Liver (tissue), 9 donors: ENCODE data around the gene UBE2D3. TPM values are rescaled to one million over a fixed set of nuclear protein-coding genes. Genes with fewer than 3 reads are reported as not detected.

Source experiments
- DNase-seq: peaks from one replicate; pipeline ENCODE4 v3.0.0-alpha.2; 2017; ENCODE audit warnings: low spot score
- H3K27ac ChIP-seq, 2 donors: one replicate each; pipeline ENCODE4 v1.7.0; 2013; ENCODE audit warnings: inconsistent platforms in 2 of 2, low read length in 2 of 2, control low read depth in 1 of 2, low read depth in 1 of 2, mild to moderate bottlenecking in 1 of 2
- H3K27me3 ChIP-seq, 4 donors: one replicate each; pipeline versions ENCODE4 v1.6.1 to v1.7.0; 2013; ENCODE audit warnings: low read length in 3 of 4, inconsistent platforms in 1 of 4, mild to moderate bottlenecking in 1 of 4, moderate library complexity in 1 of 4; ENCODE audit not compliant: control insufficient read depth in 4 of 4, insufficient read depth in 4 of 4
- H3K36me3 ChIP-seq, 4 donors: one replicate each; pipeline versions ENCODE4 v1.6.1 to v1.7.0; 2013; ENCODE audit warnings: low read length in 3 of 4, mild to moderate bottlenecking in 3 of 4, low read depth in 1 of 4, moderate library complexity in 1 of 4; ENCODE audit not compliant: control insufficient read depth in 4 of 4, insufficient read depth in 3 of 4
- H3K4me1 ChIP-seq, 4 donors: one replicate each; pipeline versions ENCODE4 v1.6.1 to v1.7.0; 2013; ENCODE audit warnings: low read length in 3 of 4, mild to moderate bottlenecking in 3 of 4, moderate library complexity in 1 of 4; ENCODE audit not compliant: control insufficient read depth in 4 of 4, insufficient read depth in 4 of 4
- H3K4me3 ChIP-seq, 3 donors: one replicate each; pipeline versions ENCODE4 v1.6.1 to v1.7.0; 2013; ENCODE audit warnings: low read length in 3 of 3, control low read depth in 1 of 3, low read depth in 1 of 3, mild to moderate bottlenecking in 1 of 3
- H3K9ac ChIP-seq, 2 donors: one replicate each; pipeline ENCODE4 v1.7.0; 2013; ENCODE audit warnings: low read length in 2 of 2, mild to moderate bottlenecking in 2 of 2, moderate library complexity in 2 of 2, control low read depth in 1 of 2, low read depth in 1 of 2
- H3K9me3 ChIP-seq, 4 donors: one replicate each; pipeline versions ENCODE4 v1.6.1 to v1.7.0; 2013; ENCODE audit warnings: low read length in 3 of 4; ENCODE audit not compliant: control insufficient read depth in 4 of 4
- FOXA1 ChIP-seq: IDR thresholded peaks from 2 replicates; pipeline ENCODE4 v1.6.1; 2016; ENCODE audit warnings: antibody characterized with exemption
- FOXA2 ChIP-seq: IDR thresholded peaks from 2 replicates; pipeline ENCODE4 v1.6.1; 2016; ENCODE audit warnings: antibody characterized with exemption
- GABPA ChIP-seq, 2 donors: IDR thresholded peaks in 1 of 2; conservative IDR thresholded peaks in 1 of 2; 2 replicates each; pipeline ENCODE4 v1.6.1; 2016; ENCODE audit warnings: antibody characterized with exemption in 2 of 2, mild to moderate bottlenecking in 1 of 2, moderate library complexity in 1 of 2
- HNF4A ChIP-seq, 2 donors: conservative IDR thresholded peaks; 2 replicates each; pipeline ENCODE4 v1.6.1; 2016; ENCODE audit warnings: antibody characterized with exemption in 2 of 2, mild to moderate bottlenecking in 2 of 2
- HNF4G ChIP-seq: IDR thresholded peaks from 2 replicates; pipeline ENCODE4 v1.6.1; 2016; ENCODE audit warnings: antibody characterized with exemption
- JUND ChIP-seq, 2 donors: IDR thresholded peaks; 2 replicates each; pipeline ENCODE4 v1.6.1; 2016; ENCODE audit warnings: antibody characterized with exemption in 2 of 2
- NR2F2 ChIP-seq: IDR thresholded peaks from 2 replicates; pipeline ENCODE4 v1.6.1; 2016; ENCODE audit warnings: antibody characterized with exemption
- SP1 ChIP-seq: IDR thresholded peaks from 2 replicates; pipeline ENCODE4 v1.6.1; 2018; ENCODE audit warnings: antibody characterized with exemption, mild to moderate bottlenecking
- TAF1 ChIP-seq: conservative IDR thresholded peaks from 2 replicates; pipeline ENCODE4 v1.6.1; 2016; ENCODE audit warnings: antibody characterized with exemption, mild to moderate bottlenecking
- YY1 ChIP-seq: IDR thresholded peaks from 2 replicates; pipeline ENCODE4 v1.6.1; 2016; ENCODE audit warnings: antibody characterized with exemption, mild to moderate bottlenecking
- WGBS: extraction: QIAGEN DNeasy Blood & Tissue Kit; methylation state at CpG from one replicate; pipeline ENCODE4 v1.1.7; 2013; 5-methylcytosine and 5-hydroxymethylcytosine counted together
- polyA plus RNA-seq, 2 donors: library from polyadenylated mRNA; stranded (reverse) in 1 of 2; unstranded in 1 of 2; fragments of 200-250 nt in 1 of 2; fragments of >200 nt in 1 of 2; fragmentation: Nextera tagmentation in 1 of 2; extraction: Ambion mirVana in 1 of 2; gene quantifications; one replicate each; pipeline versions ENCODE4 v1.2.1 to v1.2.3, GENCODE V29; 2013 to 2015
- total RNA-seq, 2 donors: library from RNA; depleted of rRNA; stranded (reverse); fragments of >200 nt; gene quantifications; one replicate each; pipeline ENCODE4 v1.2.3, GENCODE V29; 2014
- TF ChIP-seq, protein P1 (sequence below): IDR thresholded peaks from 2 replicates; pipeline ENCODE4 v1.6.1; 2016; ENCODE audit warnings: antibody characterized with exemption
- TF ChIP-seq, protein P2 (sequence below): IDR thresholded peaks from 2 replicates; pipeline ENCODE4 v1.6.1; 2016; ENCODE audit warnings: antibody characterized with exemption
- TF ChIP-seq, protein P3 (sequence below): IDR thresholded peaks from 2 replicates; pipeline ENCODE4 v1.6.1; 2016; ENCODE audit warnings: antibody characterized with exemption, mild to moderate bottlenecking
- donor health status: healthy.
- donor health status: healthy.
- donor health status: healthy.
- donor health status: healthy.
- donor health status: healthy.

Gene UBE2D3
- total and polyA plus RNA-seq, 4 donors, result 133 to 231 (median 150) TPM

DNA sequence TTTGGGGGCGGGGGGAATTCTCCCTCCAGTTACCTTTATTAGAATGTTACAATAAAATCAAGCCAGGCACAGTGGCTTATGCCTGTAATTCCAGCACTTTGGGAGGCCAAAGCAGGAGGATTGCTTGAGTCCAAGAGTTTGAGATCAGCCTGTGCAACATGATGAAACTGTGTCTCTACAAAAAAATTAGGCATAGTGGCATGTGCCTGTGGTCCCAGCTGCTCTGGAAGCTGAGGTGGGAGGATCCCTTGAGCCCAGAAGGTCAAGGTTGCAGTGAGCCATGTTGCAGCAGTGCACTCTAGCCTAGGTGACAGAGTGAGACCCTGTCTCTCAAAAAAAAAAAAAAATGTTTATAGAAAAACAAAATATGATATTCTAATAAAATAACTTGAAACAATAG, 5.3 kb upstream of the UBE2D3 start:
- Histone ChIP-seq H3K27ac (no peak overlapping the region), H3K9ac (no peak overlapping the region), H3K36me3 (no peaks in the 10 kb centered on the region), H3K4me1 (peaks cover 0 to 5% (median under 1%) of the 10 kb centered on the region in 4 donors), H3K27me3 (no peaks in the 10 kb centered on the region), H3K4me3 (no peak overlapping the region), H3K9me3 (no peaks in the 10 kb centered on the region)
- no peak for DNase-seq
- WGBS, result 92% methylated on average over 1 of the region's 1 CpG
- TF ChIP-seq, protein P1, sequence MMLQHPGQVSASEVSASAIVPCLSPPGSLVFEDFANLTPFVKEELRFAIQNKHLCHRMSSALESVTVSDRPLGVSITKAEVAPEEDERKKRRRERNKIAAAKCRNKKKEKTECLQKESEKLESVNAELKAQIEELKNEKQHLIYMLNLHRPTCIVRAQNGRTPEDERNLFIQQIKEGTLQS, result no peak
- TF ChIP-seq, protein P2, sequence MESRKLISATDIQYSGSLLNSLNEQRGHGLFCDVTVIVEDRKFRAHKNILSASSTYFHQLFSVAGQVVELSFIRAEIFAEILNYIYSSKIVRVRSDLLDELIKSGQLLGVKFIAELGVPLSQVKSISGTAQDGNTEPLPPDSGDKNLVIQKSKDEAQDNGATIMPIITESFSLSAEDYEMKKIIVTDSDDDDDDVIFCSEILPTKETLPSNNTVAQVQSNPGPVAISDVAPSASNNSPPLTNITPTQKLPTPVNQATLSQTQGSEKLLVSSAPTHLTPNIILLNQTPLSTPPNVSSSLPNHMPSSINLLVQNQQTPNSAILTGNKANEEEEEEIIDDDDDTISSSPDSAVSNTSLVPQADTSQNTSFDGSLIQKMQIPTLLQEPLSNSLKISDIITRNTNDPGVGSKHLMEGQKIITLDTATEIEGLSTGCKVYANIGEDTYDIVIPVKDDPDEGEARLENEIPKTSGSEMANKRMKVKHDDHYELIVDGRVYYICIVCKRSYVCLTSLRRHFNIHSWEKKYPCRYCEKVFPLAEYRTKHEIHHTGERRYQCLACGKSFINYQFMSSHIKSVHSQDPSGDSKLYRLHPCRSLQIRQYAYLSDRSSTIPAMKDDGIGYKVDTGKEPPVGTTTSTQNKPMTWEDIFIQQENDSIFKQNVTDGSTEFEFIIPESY, result no peak
- TF ChIP-seq, protein P3, sequence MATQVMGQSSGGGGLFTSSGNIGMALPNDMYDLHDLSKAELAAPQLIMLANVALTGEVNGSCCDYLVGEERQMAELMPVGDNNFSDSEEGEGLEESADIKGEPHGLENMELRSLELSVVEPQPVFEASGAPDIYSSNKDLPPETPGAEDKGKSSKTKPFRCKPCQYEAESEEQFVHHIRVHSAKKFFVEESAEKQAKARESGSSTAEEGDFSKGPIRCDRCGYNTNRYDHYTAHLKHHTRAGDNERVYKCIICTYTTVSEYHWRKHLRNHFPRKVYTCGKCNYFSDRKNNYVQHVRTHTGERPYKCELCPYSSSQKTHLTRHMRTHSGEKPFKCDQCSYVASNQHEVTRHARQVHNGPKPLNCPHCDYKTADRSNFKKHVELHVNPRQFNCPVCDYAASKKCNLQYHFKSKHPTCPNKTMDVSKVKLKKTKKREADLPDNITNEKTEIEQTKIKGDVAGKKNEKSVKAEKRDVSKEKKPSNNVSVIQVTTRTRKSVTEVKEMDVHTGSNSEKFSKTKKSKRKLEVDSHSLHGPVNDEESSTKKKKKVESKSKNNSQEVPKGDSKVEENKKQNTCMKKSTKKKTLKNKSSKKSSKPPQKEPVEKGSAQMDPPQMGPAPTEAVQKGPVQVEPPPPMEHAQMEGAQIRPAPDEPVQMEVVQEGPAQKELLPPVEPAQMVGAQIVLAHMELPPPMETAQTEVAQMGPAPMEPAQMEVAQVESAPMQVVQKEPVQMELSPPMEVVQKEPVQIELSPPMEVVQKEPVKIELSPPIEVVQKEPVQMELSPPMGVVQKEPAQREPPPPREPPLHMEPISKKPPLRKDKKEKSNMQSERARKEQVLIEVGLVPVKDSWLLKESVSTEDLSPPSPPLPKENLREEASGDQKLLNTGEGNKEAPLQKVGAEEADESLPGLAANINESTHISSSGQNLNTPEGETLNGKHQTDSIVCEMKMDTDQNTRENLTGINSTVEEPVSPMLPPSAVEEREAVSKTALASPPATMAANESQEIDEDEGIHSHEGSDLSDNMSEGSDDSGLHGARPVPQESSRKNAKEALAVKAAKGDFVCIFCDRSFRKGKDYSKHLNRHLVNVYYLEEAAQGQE, result no peak
- TF ChIP-seq HNF4G, result no peak
- TF ChIP-seq FOXA1, result no peak
- TF ChIP-seq TAF1, result no peak
- TF ChIP-seq SP1, result no peak
- TF ChIP-seq HNF4A (conservative IDR thresholded peaks at IDR 0.05), result no peak
- TF ChIP-seq GABPA (IDR thresholded peaks at IDR 0.05 in 1 of 2, conservative IDR thresholded peaks at IDR 0.05 in 1 of 2), result no peak
- TF ChIP-seq JUND (IDR thresholded peaks at IDR 0.05), result no peak

DNA sequence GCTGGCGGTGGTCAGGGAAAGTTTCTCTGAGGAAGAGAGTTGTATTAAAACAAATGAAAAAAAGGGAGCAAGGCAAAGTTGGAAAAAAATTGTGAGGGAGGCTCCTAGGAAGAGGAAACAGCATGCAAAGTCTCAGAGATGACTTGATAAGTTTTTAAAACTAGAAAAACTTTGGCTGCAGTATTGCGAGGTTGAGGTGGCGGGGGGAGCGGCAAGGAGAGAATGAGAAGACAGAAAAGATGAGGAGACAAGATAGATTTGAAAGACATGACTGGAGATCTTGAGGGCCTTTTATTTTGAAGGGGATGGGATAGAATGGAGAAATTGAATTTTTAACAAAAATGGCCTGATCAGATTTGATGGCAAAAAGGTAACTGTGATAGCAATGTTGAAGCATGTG, 4.8 kb upstream of the UBE2D3 start:
- DNase-seq, result no peak
- Histone ChIP-seq H3K9me3 (no peaks in the 10 kb centered on the region), H3K4me3 (no peak overlapping the region), H3K27me3 (no peaks in the 10 kb centered on the region), H3K27ac (no peak overlapping the region), H3K4me1 (peaks cover 0 to 5% (median under 1%) of the 10 kb centered on the region in 4 donors), H3K9ac (no peak overlapping the region), H3K36me3 (no peaks in the 10 kb centered on the region)
- TF ChIP-seq NR2F2, result no peak
- WGBS, result 93% methylated on average over 4 of the region's 4 CpGs

DNA sequence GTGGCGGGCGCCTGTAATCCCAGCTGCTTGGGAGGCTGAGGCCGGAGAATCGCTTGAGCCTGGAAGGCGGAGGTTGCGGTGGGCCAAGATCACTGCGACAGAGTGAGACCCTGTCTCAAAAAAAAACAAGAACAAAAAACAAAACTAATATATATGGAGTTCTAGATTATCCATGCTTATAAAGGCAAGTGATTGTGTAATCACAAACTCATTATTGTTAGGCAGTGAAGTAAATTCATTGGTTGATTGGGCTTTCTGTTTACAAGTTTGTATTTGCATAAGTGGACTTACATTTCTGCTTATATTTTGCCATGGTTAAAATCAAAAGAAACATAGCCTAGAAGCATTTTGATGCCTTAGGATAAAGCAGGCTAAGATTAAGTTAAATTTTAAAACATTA, 2.5 kb upstream of the UBE2D3 start:
- Histone ChIP-seq H3K9ac (no peak overlapping the region), H3K36me3 (no peaks in the 10 kb centered on the region), H3K27me3 (no peaks in the 10 kb centered on the region), H3K4me1 (peaks cover 0 to 5% (median under 1%) of the 10 kb centered on the region in 4 donors), H3K27ac (no peak overlapping the region), H3K4me3 (no peak overlapping the region), H3K9me3 (no peaks in the 10 kb centered on the region)
- DNase-seq, result no peak
- TF ChIP-seq YY1 (no peak), TAF1 (no peak), FOXA2 (no peak)
- TF ChIP-seq, protein P2, result no peak
- 98% methylated on average over 7 of the region's 7 CpGs for WGBS
